Thyroid gland (tissue), 4 donors: ENCODE data around the gene RAB40B.

Source experiments
- CTCF ChIP-seq, 6 experiments: fragments of 200-600 bp in 3 of 6; fragments of 450-650 bp in 3 of 6; sonication (generic) in 3 of 6; IDR thresholded peaks; one replicate each; pipeline ENCODE4 v1.5.1; 2016 to 2019; ENCODE audit warnings: antibody characterized with exemption in 6 of 6, mild to moderate bottlenecking in 2 of 6, inconsistent platforms in 1 of 6, moderate library complexity in 1 of 6
- POLR2A ChIP-seq, 2 donors: fragments of 450-650 bp; IDR thresholded peaks; one replicate each; pipeline ENCODE4 v1.6.1; 2017; ENCODE audit warnings: antibody characterized with exemption in 2 of 2, mild to moderate bottlenecking in 2 of 2, moderate library complexity in 1 of 2

- no peak for TF ChIP-seq CTCF (IDR thresholded peaks at IDR 0.05)
- TF ChIP-seq POLR2A (IDR thresholded peaks at IDR 0.05) = no peak
Observed at GRCh38 chr17:82683534-82683933, 15.0 kb downstream of the RAB40B start.
